Measurements from ENCODE around the gene FANCE. TPM values are rescaled to one million over a fixed set of nuclear protein-coding genes. Genes with fewer than 3 reads are reported as not detected.

FANCE gene
- total RNA-seq, 1 donor from 2014 or later, result 7.5 TPM

- no peak overlapping the region for H3K4me3 ChIP-seq (ENCODE audit: low read depth, low read length)
- no peak for DNase-seq (ENCODE audit: low read depth)
- no peak for TF ChIP-seq CTCF (conservative IDR thresholded peaks at IDR 0.05; ENCODE audit: low read depth, low read length)
Observed at GRCh38 chr6:35473075-35473849, 21.1 kb downstream of the FANCE start.

GRCh38 chr6:35473850-35474130, 21.7 kb downstream of the FANCE start:
- no peak for TF ChIP-seq CTCF (conservative IDR thresholded peaks at IDR 0.05; ENCODE audit: low read depth, low read length)
- DNase-seq (ENCODE audit: low read depth), result no peak
- no peak overlapping the region for H3K4me3 ChIP-seq (ENCODE audit: low read depth, low read length)

GRCh38 chr6:35474131-35474941, 22.2 kb downstream of the FANCE start:
- no peak for TF ChIP-seq CTCF (conservative IDR thresholded peaks at IDR 0.05; ENCODE audit: low read depth, low read length)
- H3K4me3 ChIP-seq (ENCODE audit: low read depth, low read length), result no peak overlapping the region
- no peak for DNase-seq (ENCODE audit: low read depth)

- no peak for DNase-seq (ENCODE audit: low read depth)
- no peak for TF ChIP-seq CTCF (conservative IDR thresholded peaks at IDR 0.05; ENCODE audit: low read depth, low read length)
- no peak overlapping the region for H3K4me3 ChIP-seq (ENCODE audit: low read depth, low read length)
Observed at GRCh38 chr6:35474942-35475570, 22.9 kb downstream of the FANCE start.

- no peak for TF ChIP-seq CTCF (conservative IDR thresholded peaks at IDR 0.05; ENCODE audit: low read depth, low read length)
- DNase-seq (ENCODE audit: low read depth), result no peak
- H3K4me3 ChIP-seq (ENCODE audit: low read depth, low read length), result no peak overlapping the region
Observed at GRCh38 chr6:35475573-35475972, 23.4 kb downstream of the FANCE start.

GRCh38 chr6:35476004-35476403, 23.9 kb downstream of the FANCE start:
- no peak for TF ChIP-seq CTCF (conservative IDR thresholded peaks at IDR 0.05; ENCODE audit: low read depth, low read length)
- DNase-seq (ENCODE audit: low read depth), result no peak
- H3K4me3 ChIP-seq (ENCODE audit: low read depth, low read length), result no peak overlapping the region
